ENCODE measurements around the gene NEK7.

Gene NEK7

GRCh38 chr1:198143797-198144196 lies 13.0 kb upstream of the NEK7 start:
- no peak for DNase-seq (ENCODE audit: low spot score)

DNA sequence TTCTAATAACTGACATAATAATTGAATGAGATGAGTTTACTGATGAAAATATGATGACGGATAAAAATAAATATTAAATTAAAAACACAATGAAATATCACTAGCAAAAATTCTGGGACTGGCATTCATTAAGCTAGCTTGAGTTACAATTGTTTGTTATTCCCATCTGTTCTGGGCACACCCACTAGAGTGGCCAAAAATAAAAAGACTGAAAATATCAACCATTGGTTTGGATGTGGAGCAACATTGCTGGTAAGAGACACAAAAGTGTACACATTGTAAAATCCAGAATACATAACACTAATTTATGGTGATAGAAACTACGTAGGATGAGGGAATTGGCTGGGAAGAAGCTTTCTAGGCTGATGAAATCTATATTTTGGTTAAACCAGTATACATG lies 9.6 kb upstream of the NEK7 start:
- no peak for DNase-seq (ENCODE audit: low spot score)

DNA sequence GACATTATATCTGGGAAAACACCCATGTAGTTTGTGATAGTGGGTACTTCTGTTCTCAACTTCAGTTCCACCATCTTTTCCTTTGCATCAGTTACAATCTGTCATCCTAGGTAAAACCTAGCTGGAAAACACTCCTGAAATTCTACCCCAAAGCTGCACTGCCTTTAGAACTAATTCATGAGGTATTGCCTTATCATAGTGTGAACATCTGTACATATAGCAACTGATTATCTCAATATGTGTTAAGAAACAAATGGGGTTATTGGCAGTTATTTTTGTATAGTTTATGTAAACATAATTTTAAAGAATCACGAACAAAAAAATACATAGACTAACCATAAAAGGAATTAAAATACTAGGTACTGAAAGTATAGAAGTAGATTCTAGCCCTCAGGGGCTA lies 6.4 kb upstream of the NEK7 start:
- no peak for DNase-seq (ENCODE audit: low spot score)

GRCh38 chr1:198151688-198152087 lies 5.1 kb upstream of the NEK7 start:
- no peak for DNase-seq (ENCODE audit: low spot score)

DNA sequence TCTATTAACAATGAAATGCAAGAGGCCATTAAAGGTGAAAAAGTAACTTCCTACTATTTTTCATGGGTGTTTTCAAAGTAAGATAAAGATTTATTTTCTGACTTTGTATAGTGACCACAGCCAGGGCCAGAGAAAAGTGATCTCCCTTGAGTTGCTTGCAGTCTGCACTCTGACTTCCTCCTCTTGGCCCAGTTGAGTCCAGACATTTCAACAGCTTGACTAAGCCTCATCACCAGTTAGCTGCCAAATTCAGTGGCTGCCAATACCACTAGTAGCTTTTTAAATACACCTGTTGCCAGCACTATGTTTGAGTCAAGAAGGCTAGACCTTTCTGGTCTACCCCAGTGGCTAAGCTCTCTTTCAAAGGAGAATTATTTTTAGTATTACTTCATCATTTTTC lies 3.7 kb upstream of the NEK7 start:
- DNase-seq (ENCODE audit: low spot score) = no peak

- DNase-seq (ENCODE audit: low spot score) = no peak
Measured at GRCh38 chr1:198153804-198154203, 3.0 kb upstream of the NEK7 start.

DNA sequence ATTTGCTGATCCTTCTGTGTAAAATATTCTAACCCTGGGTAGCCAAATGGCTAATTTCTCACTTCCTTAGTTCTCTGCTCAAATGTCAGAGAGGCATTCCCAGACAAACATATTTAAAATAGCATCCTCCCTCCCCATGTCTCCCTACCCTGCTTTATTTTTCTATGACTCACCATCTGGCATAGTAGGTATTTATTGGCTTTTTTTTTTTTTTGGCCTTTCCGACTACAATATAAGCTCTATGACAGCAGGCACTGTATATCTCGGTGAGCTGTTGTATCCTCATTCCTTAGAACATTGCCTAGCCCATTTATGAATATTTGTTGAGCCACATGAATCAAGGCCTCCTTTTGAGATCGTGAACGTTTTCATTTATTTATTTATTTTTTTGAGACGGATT lies 1.5 kb upstream of the NEK7 start:
- DNase-seq (ENCODE audit: low spot score) = no peak

DNA sequence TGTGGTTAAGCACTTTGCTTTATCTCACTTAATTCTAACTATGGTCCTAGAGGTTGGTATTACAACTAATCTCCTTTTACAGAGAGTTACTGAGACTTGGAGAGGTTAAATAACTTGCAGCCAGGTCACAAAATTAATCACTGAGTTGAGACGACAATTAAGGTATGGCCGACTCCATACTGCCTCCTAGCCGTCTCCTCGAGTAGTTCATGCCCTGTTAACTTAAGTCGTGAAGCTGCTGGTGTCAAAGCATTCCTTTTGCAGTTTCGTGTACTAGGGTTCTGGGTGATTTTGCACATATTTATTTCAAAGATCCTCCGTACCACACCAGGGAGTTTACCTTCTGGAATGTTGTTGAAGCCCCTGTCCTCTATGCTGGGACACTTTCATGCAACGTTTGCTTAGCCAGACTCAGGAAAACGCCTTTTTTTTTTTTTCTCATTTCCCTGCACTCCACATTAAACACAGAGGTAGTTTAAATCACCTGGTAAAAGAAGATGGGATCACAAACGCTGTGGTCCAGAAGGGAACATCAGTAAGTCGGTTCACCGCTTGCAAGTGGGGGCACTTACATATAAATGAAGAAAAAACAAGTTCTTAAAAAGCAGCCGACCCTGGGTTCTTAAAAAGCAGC lies 570 bp upstream of the NEK7 start:
- peak; percentile 74 for DNase-seq (ENCODE audit: low spot score)

DNA sequence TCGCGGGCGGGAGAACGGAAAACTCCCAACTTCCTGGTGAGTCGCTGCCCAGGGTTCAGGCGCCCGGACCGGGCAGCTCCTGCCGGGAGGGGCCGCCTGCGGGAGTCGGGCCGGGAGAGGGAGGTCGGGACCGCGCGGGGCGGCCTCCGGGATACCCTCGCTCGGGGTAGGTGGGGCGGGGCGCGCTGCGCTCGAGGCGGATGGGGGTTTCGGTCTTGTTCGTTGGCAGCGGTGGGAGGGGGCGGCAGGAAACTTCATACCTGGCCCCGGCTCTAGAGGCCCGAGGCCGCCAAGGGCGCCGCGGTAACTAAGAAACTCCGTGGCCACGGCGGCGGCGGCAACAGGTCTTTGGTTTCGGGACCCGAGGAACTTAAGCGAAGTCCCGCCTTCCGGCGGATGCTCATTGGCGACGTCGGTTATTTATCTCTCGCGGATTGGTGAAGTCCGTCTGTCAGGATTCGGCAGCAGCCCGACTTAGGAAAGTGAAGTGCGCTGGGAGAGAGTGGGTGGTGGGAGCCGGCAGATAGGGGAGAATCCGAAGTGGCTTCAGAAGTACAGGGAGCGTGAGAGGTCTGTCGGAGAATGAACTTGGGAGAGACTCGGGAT lies 546 bp downstream of the NEK7 start:
- peak; percentile 83 for DNase-seq (ENCODE audit: low spot score)

- DNase-seq (ENCODE audit: low spot score) = peak; percentile 16
Measured at GRCh38 chr1:198157847-198158725, 1.3 kb downstream of the NEK7 start.

GRCh38 chr1:198158735-198159589 lies 2.2 kb downstream of the NEK7 start:
- DNase-seq (ENCODE audit: low spot score) = peak; percentile 92

- DNase-seq (ENCODE audit: low spot score) = no peak
Measured at GRCh38 chr1:198160222-198160621, 3.4 kb downstream of the NEK7 start.

DNA sequence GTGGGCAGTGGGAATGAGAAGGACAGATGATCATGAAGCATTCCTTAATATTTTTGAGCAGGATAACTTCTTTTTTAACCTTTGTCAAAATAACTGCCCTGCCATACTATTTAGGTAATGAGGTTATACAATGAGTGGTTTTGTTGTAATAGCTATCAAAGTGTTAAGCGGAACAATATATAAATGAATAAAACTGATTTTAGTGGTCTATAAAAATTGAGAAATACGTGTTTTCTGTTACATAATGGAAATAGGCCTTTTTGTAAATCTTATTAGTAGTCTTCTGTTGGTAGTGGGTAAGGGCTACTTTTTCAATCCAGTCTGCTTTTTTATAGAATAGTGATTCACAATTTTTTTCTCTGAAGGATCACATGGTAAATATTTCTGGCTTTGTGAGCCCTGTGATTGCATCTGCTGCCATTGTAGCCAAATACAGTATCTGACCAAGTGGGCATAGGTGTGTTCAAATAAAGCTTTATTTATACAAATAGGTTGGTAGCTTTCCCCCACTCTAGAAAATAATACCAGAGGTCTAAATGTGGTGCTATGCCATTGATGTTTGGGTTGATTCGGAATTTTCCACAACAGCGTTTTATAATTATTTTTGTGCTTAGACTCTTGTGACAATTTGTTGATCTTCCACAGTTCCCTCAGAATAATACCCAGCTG lies 4.3 kb downstream of the NEK7 start:
- DNase-seq (ENCODE audit: low spot score) = no peak

DNA sequence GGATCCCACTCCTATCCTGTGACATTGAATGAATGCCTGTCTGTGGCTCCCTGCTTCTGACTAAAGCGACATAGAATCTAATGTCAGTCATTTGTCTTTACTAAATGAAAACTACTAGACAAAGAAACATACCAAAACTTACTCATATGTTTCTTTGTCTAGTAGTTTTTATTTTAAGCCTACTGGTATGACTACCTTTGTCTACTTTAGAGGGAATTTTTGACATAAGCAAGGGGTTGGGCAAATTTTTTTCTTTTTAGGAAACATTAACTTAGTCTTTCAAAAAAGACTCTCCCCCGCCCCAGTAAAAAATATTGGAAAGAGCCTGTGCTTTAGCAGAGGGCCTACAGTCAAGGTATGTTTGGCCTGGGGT lies 4.9 kb downstream of the NEK7 start:
- DNase-seq (ENCODE audit: low spot score) = no peak

DNA sequence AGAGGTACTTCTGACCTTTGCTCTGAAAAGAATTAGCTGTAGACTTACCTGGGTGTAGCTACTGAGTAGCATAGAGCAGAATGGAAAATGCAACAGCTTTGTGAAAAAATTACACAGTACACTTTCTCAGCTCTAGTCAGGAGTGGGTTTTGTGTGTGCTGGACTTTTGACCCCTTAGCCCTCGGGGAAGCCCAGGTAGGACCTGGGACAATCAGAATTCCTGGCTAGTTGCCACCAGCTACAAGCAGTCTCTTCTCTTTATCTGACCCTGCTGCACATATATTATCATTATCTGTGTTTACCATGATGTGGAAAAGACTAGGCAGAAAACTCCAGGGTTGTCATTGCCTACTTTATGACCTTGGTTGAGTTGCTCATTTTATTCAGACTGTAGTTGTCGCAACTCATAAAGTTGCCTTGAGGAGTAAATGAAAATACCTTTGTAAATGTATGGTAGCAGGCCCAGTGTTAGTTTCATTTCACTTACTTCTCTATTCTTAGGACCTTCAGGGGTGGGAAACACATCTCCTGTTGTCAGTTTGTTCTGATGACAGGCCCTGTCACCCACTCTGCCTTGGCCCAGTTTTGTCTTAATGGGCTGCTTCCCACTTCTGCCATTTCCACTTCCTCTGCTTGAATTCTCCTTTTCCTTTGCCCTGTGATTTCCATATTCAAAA lies 5.4 kb downstream of the NEK7 start:
- DNase-seq (ENCODE audit: low spot score) = peak; percentile 43

GRCh38 chr1:198165927-198166647 lies 9.3 kb downstream of the NEK7 start:
- no peak for DNase-seq (ENCODE audit: low spot score)

DNA sequence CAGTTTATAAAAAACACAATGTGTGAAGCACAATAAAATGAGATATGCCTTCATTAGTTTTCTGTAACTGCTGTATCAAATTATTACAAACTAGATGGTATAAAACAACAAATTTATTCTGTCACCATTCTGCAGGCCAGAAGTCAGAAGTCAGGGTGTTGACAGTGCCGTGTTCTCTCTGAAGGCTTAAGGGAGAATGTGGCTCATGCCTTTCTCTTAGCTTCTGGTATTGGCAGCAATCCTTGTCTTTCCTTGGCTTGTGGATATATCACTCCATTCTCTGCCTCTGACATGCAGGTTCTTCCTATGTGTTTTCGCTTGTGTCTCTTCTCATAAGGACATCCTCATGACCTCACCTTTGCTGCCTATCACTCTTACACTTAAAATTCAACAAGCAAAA lies 10.1 kb downstream of the NEK7 start:
- DNase-seq (ENCODE audit: low spot score) = no peak

- peak; percentile 28 for DNase-seq (ENCODE audit: low spot score)
Measured at GRCh38 chr1:198167436-198167934, 10.7 kb downstream of the NEK7 start.

DNA sequence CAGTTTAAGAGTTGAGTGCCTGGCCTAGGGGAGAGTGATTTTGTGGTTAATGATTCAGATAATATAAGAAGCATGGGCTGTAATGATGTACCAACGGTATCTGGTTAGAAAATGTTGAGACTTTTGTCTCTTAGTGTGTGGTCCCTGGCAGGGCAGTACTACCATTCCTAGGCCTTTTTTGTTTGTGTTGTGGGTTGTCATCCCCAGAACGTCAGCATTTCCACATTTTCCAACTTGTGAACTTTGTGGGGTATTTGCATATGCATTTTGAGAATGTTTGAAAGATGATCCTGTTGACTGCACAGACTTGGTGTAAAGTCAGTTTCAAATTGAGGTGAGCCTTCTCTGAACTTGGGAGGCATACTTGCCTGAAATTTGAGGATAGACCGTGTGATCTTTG lies 11.4 kb downstream of the NEK7 start:
- no peak for DNase-seq (ENCODE audit: low spot score)

- no peak for DNase-seq (ENCODE audit: low spot score)
Measured at GRCh38 chr1:198169672-198170071, 12.9 kb downstream of the NEK7 start.
